Middle frontal gyrus (tissue), 1 donor: ENCODE measurements around the gene MAPK8IP1.

Experiments used
- DNase-seq: peaks from one replicate; pipeline ENCODE4 v3.0.0-alpha.2; 2015; ENCODE audit warnings: low spot score; ENCODE audit errors: extremely low spot score

The MAPK8IP1 gene

DNA sequence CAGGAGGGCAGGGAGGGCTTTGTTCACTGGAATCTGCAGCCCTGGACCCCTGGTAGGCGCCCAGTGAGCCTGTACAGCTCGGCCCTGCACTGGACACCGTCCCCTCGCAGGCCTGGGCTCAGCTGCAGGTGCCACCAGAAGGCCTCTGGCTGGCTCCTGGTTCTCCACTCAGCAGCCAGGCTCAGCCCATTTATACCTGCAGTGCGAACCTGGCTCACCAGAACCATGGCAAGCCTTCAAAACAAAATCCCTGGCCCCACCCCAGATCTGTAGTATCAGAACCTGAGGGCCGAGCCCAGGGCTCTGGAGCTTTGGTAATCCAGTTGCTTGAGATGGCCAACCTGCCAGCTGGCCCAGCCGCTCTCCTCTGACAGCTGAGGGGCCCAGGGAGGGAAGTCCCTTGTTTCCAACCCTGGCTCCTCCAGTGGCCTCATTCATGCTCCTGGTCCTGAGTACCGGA lies 22.5 kb downstream of the MAPK8IP1 start:
- DNase-seq: no peak

DNA sequence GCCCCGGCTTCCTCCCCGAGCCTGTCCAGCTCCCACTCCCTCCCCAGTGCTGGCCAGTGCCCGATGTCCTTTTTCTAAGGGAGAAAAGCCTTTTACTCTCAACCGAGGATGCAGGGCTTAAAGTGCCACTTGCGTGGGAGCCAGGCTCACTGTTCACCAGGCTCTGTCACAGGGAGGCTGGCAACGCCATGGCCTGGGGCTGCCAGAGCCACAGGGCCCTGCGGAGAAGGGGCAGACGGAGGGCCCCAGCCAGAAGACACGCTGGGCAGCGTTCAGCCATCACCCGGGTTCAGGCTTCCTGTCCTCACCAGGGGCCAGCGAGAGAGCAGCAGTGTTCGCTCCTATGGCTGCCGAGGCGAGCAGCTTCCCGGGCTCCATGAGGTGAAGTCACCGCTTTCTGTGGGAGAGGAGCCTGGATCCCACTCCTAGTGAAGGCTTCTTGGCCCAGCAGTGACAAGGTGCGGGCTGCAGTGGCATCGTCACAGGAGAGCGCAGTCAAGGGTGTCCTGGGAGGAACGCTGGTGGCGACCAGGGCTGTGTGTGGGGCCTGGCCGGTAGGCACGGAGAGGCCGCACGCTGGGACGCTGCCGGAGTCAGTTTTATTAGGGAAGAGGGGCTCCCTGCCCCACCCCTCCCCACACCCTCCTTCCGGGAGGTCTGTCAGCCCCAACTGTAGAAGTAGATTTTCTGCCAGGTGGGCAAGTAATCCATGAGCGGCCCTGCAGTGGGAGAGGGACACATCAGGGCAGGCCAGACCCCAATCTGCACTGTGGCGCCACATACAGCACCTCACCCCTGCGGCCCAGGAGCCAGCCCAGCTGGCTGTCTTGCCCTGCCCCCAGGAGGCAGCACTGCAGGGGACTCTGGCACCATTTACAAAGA lies 24.4 kb downstream of the MAPK8IP1 start:
- no peak for DNase-seq

DNA sequence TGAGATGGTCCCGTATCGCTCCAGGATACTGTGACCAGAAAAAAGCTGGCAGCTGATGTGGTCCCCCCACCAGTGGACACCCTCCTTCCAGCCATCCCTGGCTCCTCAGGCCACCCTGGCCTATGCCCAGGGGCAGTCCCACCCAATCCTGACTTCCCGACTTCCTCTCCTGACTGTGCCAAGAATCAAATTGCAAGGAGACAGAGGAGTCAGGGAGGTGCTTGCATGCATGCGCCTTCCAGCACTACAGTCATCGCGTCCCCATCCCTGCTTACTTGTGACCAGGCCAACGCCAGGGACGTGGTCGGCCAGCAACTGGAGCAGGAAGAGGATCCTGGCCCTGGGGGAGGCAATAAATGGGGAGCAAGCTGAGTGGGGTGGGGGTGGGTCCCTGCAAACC lies 25.2 kb downstream of the MAPK8IP1 start:
- no peak for DNase-seq

DNA sequence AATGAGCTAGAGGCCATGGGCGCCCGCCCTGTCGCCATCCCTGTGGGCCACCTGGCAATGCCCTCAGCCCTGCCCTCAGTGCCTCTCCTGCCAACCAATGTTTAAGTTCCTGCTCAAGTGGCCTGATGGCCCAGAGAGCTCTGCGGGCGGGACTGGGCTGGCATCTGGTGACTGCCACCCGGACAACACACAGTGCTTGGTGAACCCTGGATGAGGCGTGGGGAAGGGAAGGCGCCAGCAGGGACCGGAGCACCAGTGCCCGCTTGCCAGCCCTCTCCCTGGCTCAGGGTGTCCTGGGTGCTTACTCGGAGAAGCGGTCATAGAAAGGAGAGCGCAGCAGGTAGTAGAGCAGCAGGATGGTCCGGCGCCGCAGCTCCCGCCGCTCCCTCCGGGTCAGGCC lies 28.1 kb downstream of the MAPK8IP1 start:
- DNase-seq: no peak

DNA sequence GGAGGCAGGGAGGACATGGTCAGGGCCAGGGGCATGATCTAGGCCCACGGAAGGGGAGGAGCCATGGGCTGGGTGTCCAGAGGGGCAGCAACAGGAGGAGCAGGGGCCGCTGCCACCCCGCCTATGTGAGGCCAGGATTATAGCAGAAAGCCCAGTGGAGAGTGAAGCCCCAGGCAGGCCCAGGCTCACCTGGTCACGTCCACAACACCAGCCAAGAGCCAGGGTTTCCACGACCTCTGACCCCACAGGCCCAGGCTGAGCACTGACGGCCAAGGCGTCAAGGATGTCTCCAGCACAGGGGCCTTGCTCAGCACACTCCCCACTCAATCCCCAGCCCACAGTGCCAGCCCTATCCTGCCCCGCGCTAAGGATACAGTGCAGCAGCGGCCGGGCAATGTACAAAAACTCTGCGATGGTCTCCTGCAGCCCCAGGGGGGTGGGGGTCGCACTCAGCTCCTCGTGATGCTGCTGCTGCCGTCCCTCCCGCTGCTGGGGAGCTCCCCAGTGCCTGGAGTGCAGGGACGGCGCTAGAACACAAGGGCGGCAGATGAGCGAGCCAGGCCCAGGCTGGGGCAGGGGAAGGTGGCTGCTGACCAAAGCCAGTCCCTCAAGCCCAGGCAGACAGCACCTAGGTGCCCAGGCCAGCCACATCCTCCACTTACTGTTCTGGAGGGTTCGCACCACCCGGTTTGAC lies 28.6 kb downstream of the MAPK8IP1 start:
- no peak for DNase-seq

DNA sequence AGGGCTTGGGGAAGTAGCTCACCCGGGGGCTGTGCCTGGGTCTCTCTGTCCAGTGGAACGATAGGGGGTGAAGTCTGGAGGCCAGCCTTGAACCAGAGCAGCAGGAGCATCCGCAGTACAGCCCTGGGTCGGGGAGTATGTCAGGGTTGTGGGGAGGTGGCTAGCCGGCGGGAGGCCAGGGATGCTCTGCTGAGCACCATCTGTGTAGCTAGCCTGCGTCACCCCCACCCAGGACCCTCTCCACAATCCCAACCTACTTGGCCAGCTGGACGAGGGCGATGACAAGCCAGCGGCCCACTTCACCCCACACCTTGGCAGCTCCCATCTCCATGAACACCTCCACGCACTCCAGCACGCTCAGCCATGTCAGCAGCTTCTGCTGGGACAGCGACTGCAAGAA lies 30.0 kb downstream of the MAPK8IP1 start:
- DNase-seq: no peak

DNA sequence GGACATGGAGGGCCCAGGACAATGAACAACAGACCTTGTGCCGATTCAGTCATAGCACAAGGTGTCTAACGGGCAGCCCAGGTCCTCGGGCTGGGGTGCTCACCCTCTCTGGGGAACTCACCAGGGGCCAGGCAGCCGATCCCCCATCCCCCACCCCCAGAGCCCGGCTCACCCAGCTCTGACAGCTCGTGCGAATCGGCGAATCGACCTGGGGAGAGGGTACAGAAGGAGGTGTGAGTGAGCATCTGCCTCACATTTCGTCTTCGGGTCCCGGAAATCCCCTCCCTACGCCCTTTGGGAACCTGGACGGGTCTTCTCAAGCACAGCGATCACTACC lies 31.8 kb downstream of the MAPK8IP1 start:
- no peak for DNase-seq

DNA sequence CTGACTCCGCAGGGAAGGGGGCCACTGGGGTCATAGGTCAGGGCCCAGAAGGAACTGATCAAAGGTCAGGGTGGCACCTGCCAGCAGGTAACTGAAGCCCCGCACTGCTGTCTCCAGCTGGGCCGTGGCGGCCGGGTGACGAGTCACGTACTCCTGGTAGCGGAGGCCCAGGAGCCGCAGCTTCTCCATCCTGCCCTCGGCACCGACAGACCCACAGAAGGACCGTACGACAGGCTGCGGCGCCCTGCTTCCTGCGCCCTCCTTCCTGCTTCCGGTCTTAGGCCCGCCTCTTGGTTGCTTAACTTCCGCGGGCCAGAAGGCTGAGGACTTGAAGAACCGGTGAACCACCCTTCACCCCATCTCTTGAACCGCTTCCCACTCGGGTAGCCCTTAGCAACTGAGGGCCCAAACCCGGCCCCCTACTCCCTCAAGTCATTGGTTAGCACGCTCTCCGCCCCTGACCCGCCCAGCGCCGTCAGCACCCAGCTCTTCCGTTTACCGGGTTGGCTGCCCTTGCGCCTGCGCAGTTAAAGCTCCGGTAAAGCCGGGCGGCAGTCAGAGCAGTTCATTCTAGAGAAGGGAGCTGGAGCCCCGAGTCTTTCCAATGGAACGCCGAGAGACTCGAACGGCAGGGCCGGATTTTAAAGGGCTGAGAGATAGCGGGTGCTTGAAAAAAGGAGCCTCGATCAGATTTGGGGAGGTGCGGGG lies 32.3 kb downstream of the MAPK8IP1 start, which contains the start of gene PEX16:
Gene PEX16 (minus strand): TSS at position 255 of the 708 bp plus-strand sequence. CDS start 66 bp downstream, at position 189.
- DNase-seq: peak; percentile 92

DNA sequence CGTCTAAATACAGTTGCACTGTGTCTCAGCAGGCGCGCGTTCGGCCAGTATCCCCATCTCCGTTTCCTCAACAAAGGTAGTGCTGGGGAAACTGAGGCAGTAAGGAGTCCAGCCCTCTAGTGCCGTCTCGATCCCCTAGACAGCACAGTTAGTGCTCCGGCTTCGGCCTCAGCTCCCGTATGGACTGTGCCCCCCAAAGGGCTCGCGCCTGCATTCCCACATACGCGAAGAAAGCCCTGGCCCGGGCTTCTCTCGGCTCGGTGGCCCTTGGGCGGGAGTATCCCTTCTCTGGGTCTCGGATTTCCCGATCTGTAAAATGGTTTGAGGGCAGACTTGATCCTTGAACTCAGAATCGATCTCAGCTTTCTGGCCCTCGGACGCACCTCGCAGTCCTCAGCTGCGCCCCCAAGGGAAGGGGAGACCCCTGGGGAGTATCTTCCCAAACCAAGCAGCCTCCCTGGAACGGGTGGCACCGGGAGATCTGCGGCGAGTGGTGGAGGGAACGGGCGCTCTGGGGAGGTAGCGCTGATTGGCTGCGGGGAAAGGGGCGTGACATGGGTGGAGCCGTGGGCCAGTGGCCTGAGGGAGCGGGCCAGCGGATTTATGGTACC lies 33.0 kb downstream of the MAPK8IP1 start:
- peak; percentile 57 for DNase-seq

DNA sequence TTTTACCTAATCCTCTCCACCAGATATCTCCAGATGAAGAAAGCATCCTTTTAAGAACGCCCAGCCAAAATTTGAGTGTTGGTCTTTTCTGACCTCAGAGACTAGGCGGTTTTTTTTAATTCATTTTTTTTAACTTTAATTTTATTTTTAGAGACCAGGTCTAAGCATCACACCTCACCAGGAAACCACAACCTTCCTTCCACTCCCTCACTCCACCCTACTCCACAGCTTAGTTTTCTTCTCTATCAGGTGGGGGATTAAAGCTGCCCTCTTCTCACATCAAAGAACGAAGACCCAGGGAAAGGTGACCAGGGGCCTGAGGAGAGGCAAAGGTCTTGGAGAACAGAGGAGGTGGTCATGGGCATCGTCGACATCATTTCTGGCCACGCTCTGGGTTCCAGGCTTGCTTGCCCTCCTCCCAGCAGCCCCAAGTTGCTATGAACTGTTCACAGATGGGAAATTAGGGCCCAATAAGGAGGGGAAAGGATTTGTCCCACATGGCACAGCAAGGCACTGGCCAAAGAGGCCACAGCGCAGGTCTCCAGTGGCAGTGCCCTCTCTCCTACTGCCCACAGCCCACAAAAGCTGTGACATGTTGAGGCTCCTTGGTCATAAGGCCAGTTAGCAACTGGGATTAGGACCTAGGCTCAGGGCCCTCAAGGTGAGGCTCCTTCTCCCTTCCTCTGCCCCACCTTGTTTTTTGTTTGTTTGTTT lies 33.7 kb downstream of the MAPK8IP1 start:
- no peak for DNase-seq

DNA sequence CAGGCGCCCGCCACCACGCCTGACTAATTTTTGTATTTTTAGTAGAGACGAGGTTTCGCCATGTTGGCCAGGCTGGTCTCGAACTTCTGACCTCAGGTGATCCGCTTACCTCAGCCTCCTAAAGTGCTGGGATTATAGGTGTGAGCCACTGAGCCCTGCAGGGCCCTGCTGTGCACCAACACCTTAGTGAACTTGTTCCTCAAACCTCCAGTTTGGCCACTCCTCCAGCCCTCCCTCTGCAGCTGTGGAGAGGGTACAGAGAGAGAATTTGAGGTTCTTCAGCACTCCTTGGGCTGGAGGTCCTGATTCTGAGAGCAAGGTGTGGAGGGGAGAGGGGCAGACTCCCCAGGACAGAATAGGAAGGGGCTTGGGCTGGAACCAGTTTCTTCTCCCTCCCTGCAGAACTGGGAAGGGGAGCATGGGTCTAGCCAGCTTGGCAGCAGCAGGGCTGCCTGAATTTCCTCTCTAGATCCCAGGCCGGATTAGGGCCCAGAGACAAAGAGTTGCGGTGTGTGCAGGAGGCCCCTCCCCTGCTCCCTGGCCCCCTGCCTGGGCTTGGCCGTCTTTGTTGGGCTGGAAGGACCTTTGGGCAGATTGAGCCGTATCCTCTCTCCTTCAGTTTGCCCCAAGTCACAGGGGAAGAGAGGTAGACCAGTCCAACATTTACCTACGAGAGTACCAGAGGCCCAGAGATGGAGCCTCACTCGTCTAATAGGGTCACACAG lies 34.5 kb downstream of the MAPK8IP1 start:
- no peak for DNase-seq

DNA sequence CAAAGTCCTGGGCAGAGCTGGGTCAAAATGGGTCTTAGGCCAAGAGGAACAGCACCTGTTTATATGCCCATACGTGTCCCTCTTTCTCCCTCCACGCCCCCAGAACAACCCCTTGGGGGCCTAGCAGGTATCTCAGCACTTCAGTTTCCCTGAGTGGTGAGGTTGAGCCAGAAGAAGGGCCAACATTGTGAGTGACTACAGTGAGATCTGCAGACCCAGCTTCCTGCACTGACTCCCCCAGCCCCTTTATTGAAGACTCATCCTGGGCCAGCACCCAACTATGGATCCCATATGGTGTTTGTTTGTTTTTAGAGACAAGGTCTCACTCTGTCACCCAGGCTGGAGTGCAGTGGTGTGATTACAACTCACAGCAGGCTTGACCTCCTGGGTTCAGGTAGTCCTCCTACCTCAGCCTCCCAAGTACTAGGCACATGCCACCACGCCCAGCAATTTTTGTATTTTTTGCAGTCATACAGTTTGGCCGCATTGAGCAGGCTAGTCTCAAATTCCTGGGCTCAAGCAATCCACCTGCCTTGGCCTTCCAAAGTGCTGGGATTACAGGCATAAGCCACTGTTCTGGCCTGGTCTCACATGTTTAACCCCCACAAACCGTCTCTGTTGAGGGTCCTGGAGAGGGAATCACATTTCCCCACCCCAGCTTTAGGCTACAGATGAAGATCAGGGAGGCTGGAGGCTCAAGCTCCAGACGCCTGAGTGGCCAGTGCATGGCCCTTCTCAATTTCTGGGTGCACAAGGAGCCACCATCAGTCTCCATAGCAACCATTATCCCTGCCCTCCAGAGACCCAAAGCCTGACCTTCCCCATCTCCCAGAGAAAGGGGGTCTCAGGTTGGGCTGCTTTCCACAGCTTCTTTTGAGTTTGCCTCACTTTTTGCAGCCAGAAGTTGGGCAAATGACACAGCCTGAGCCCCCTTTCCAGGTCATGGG lies 35.4 kb downstream of the MAPK8IP1 start:
- DNase-seq: no peak

DNA sequence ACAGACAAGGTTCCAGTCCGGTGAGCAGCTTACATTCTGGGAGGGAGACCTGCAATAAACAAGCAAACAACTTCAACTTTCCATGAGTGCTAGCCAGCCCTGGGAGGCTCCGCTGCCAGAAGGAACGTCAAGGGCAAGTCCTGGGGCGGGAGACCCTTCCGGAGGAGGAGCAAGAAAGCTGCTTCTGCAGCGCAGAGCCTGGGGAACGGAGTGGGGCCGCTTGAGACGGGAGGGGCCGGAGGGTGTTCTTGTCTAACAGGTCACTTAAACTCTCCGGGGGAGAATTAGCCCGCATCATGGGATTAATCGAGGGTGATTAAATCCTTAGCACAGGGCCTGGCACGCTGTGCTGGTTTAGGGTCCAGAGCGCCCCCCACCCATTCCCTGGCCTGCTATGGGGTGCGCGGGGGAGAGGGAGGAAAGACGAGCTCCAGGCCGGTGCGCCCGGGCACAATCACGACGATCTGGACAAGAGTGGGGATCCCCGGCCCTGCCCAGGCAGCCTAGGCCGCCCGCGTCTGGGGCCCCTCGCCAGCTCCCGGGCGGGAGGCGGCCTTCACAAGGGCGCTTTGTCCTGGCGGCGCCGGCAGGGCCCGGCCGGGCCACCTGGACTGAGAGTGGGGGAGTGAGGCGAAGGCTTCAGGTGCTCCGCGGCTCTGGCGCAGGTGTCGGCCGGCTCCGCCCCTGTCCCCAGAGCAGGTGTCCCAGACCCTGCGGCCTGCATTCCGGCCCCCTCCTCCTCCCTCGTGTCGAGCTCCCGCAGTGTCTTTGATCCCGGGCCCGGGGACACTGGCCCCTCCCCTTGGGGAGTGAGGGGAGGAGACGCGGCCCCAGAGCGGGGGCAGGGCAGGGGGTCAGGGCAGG lies 36.3 kb downstream of the MAPK8IP1 start:
- DNase-seq: no peak

DNA sequence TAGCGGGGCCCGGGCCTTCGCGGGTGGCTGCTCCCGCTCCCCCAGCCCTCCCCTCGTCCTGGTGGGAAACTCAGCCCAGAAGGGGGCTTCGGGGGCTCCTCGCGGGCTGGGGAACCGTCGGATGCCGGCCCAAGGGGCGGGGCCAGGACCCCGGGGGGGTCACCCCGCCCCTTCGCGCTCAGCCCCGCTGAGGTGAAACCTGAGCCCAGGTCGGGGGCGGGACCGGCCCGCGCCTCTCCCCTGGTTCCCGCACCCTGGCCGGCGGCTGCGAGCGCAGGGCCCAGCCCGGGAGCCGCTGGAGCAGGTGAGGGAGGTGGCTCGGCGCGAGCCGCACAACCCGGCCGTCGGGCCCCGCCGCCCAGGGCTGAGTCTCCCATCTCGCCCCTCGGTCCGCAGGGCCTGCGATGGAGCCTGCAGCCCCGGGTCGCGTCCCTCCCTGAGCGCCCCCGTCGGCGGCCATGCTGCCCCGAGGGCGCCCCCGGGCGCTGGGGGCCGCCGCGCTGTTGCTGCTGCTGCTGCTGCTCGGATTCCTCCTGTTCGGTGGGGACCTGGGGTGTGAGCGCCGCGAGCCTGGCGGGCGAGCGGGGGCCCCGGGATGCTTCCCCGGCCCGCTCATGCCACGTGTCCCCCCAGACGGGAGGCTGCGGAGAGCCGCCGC lies 37.1 kb downstream of the MAPK8IP1 start, which contains the start of gene LARGE2:
Gene LARGE2 (plus strand): TSS at position 232 of the 658 bp plus-strand sequence. CDS start 227 bp downstream, at position 459.
- DNase-seq: no peak

DNA sequence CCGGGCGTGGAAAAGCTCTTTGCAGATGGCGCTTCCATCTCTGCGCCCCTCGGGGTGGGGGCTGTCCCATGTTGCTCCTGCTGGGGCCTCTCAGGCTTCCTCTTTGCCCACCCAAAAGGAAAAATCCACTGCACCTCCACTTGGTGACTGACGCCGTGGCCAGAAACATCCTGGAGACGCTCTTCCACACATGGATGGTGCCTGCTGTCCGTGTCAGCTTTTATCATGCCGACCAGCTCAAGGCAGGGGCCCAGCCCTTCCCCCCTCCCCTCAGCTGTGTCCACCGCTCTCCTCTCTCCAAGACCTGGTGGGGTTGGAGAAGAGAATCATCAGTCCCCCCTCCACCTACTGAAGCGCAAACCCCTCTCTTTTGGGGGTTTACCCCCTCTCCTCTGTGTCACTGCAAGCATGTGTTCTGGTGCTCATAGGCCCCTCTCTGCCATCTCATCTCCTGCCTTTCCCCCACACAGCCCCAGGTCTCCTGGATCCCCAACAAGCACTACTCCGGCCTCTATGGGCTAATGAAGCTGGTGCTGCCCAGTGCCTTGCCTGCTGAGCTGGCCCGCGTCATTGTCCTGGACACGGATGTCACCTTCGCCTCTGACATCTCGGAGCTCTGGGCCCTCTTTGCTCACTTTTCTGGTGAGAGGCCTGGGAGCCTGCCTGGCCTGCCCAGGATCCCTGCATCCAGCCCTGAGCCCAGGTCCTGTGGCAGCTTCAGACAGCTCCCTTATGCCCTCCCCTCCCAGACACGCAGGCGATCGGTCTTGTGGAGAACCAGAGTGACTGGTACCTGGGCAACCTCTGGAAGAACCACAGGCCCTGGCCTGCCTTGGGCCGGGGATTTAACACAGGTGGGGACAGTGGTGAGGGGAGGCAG lies 38.8 kb downstream of the MAPK8IP1 start:
- DNase-seq: no peak

DNA sequence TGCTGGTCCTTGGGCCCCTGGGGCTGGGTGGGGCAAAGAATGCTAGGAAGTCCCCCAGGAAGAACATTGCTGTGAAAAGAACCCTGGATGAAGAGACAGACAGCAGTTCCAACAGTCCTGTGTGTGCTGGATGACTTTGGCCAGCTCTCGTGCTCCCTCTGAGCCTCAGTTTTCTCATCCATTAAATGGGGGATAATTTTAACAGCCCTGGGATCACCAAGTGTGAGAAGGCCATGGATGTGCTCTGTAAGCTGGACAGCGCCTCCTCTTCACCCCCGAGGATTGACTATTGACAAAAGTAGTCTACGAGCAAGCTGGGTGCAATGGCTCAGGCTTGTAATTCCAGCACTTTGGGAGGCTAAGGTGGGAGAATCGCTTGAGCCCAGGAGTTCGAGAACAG lies 39.5 kb downstream of the MAPK8IP1 start:
- no peak for DNase-seq
